Measurements from ENCODE around the gene SNX3.
"Not testable (repeated sequence)": the region's sequence is repeated elsewhere in the genome, so short reads cannot be mapped to it uniquely, and the experiment has no call there.

The SNX3 gene

DNA sequence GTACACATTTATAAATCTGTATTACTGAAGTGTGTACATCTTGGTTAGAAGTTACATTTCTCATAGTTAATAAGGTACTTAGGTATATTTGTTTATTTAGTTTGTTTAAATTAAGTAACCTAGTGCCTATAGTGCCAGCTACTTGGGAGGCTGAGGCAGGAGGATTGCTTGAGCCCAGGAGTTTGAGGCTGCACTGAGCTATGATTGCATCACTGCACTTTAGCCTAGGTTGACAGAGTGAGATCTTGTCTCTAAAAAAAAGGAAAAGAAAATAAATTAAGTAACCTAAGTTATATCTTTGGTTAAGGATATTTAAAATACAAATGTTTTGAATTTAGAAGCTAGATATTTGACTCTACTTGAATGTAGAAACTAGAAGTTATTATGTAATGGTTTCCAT is 24.5 kb upstream of the SNX3 start:
- no peak for DNase-seq (ENCODE audit: low read depth)
- TF ChIP-seq, protein P1, sequence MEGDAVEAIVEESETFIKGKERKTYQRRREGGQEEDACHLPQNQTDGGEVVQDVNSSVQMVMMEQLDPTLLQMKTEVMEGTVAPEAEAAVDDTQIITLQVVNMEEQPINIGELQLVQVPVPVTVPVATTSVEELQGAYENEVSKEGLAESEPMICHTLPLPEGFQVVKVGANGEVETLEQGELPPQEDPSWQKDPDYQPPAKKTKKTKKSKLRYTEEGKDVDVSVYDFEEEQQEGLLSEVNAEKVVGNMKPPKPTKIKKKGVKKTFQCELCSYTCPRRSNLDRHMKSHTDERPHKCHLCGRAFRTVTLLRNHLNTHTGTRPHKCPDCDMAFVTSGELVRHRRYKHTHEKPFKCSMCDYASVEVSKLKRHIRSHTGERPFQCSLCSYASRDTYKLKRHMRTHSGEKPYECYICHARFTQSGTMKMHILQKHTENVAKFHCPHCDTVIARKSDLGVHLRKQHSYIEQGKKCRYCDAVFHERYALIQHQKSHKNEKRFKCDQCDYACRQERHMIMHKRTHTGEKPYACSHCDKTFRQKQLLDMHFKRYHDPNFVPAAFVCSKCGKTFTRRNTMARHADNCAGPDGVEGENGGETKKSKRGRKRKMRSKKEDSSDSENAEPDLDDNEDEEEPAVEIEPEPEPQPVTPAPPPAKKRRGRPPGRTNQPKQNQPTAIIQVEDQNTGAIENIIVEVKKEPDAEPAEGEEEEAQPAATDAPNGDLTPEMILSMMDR (IDR thresholded peaks at IDR 0.05; ENCODE audit: low read length, missing control alignments) = no peak
- no peak overlapping the region for H3K4me3 ChIP-seq (replicated peaks; ENCODE audit: low read depth, low read length)

GRCh38 chr6:108277831-108278230 is 17.0 kb upstream of the SNX3 start:
- H3K4me3 ChIP-seq (replicated peaks; ENCODE audit: low read depth, low read length) = no peak overlapping the region
- TF ChIP-seq, protein P1 (IDR thresholded peaks at IDR 0.05; ENCODE audit: low read length, missing control alignments) = no peak
- no peak for DNase-seq (ENCODE audit: low read depth)

DNA sequence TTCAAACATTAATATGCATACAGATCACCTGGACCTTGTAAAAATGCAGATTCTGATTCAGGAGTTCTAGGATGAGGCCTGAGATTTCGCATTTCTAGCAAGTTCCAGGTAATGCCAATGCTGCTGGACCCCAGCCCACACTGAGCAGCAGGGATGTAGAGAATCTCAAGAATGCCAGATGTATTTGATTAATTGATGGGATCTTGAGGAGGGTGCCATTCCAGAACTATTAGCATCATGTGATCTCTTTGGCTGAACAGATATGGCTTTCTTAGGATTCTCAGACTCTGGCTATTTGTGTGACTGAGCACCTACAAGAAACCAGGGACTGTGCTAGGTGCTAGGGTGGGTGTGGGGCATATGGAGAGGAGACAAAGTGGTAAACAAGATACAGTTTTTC is 16.5 kb upstream of the SNX3 start:
- H3K4me3 ChIP-seq (replicated peaks; ENCODE audit: low read depth, low read length) = no peak overlapping the region
- DNase-seq (ENCODE audit: low read depth) = no peak

GRCh38 chr6:108275976-108276375 is 15.1 kb upstream of the SNX3 start:
- no peak overlapping the region for H3K4me3 ChIP-seq (replicated peaks; ENCODE audit: low read depth, low read length)
- no peak for DNase-seq (ENCODE audit: low read depth)
- TF ChIP-seq, protein P1 (IDR thresholded peaks at IDR 0.05; ENCODE audit: low read length, missing control alignments) = no peak

More for the DNA sequence above, 16.5 kb upstream of the SNX3 start:
- TF ChIP-seq, protein P1 (IDR thresholded peaks at IDR 0.05; ENCODE audit: low read length, missing control alignments) = no peak

DNA sequence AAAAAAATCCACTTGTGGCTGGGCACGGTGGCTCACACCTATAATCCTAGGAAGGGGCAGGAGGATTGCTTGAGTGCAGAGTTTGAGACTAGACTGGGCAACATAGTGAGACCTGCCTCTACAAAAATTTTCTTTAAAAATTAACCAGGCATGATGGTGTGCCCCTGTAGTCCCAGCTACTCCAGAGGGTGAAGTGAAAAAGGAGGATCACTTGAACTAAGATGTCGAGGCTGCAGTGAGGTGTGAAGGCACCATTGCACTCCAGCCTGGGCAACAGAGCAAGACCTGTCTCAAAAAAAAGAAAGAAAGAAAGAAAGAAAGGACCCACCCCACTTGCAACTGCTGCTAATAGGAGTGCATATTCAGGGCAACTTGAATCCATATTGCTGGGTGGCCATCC is 13.7 kb upstream of the SNX3 start:
- TF ChIP-seq, protein P1 (IDR thresholded peaks at IDR 0.05; ENCODE audit: low read length, missing control alignments) = no peak
- no peak for DNase-seq (ENCODE audit: low read depth)
- no peak overlapping the region for H3K4me3 ChIP-seq (replicated peaks; ENCODE audit: low read depth, low read length)

DNA sequence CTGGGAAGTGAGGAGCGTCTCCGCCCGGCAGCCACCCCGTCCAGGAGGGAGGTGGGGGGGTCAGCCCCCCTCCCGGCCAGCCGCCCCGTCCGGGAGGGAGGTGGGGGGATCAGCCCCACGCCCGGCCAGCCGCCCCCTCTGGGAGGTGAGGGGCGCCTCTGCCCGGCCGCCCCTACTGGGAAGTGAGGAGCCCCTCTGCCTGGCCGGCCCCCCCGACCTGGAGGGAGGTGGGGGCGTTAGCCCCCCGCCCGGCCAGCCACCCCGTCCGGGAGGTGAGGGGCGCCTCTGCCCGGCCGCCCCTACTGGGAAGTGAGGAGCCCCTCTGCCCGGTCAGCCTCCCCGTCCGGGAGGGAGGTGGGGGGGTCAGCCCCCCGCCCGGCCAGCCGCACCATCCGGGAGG is 9.1 kb upstream of the SNX3 start:
- not testable (repeated sequence) for DNase-seq (ENCODE audit: low read depth); H3K4me3 ChIP-seq (replicated peaks; ENCODE audit: low read depth, low read length)

- DNase-seq (ENCODE audit: low read depth) = no peak
- H3K4me3 ChIP-seq (replicated peaks; ENCODE audit: low read depth, low read length) = no peak overlapping the region
- TF ChIP-seq, protein P1 (IDR thresholded peaks at IDR 0.05; ENCODE audit: low read length, missing control alignments) = no peak
These were observed 8.0 kb upstream of the SNX3 start for GRCh38 chr6:108268845-108269244.

- DNase-seq (ENCODE audit: low read depth) = no peak
- no peak overlapping the region for H3K4me3 ChIP-seq (replicated peaks; ENCODE audit: low read depth, low read length)
- TF ChIP-seq, protein P1 (IDR thresholded peaks at IDR 0.05; ENCODE audit: low read length, missing control alignments) = no peak
These were observed 2.5 kb upstream of the SNX3 start for GRCh38 chr6:108263371-108263770.

All from fibroblast of pulmonary artery (primary cell).